K562 (cell line): Measurements from ENCODE around the gene RPL7L1. TPM values are rescaled to one million over a fixed set of nuclear protein-coding genes. Genes with fewer than 3 reads are reported as not detected.
A peak's percentile ranks its signal among the peaks of the same experiment; 100 is the strongest.

Experiments
- ARID1B ChIP-seq: fragments of 450-650 bp; IDR thresholded peaks from 2 replicates; pipeline ENCODE4 v1.6.1; 2016; ENCODE audit warnings: antibody characterized with exemption, mild to moderate bottlenecking, inconsistent platforms
- CCAR2 ChIP-seq: fragments of 200-400 bp; formaldehyde crosslinking; IDR thresholded peaks from 2 replicates; pipeline ENCODE4 v1.6.1; 2017; ENCODE audit warnings: mild to moderate bottlenecking, low read depth, low read length
- NR1H2 ChIP-seq: sonication (generic); formaldehyde crosslinking; IDR thresholded peaks from 2 replicates; pipeline ENCODE4 v1.4.0; 2020; ENCODE audit warnings: mild to moderate bottlenecking, missing genetic modification reagents
- REST ChIP-seq, 2 experiments: fragments of 450-650 bp; formaldehyde crosslinking in 1 of 2; IDR thresholded peaks; 2 replicates each; pipeline versions ENCODE4 v1.4.0 to v1.6.1; 2014 to 2020; ENCODE audit warnings: mild to moderate bottlenecking in 2 of 2, borderline replicate concordance in 1 of 2, low read depth in 1 of 2
- TEAD1 ChIP-seq, 2 experiments: fragments of 450-650 bp in 1 of 2; sonication (generic) in 1 of 2; formaldehyde crosslinking; IDR thresholded peaks; 2 replicates each; pipeline versions ENCODE4 v1.4.0 to v1.8.0; 2020 to 2022; ENCODE audit warnings: mild to moderate bottlenecking in 2 of 2, missing genetic modification reagents in 1 of 2
- U2AF2 ChIP-seq: fragments of 200-400 bp; formaldehyde crosslinking; optimal IDR thresholded peaks from 2 replicates; pipeline ENCODE3; 2017; ENCODE audit warnings: low read depth, mild to moderate bottlenecking, low read length
- ZNF395 ChIP-seq: fragments of 200-800 bp; sonication (Bioruptor generic); IDR thresholded peaks from 2 replicates; pipeline ENCODE4 v1.6.1; 2017; ENCODE audit warnings: missing genetic modification characterization, missing compliant biosample characterization
- ZNF561 ChIP-seq: fragments of 450-650 bp; formaldehyde crosslinking; conservative IDR thresholded peaks from 2 replicates; pipeline ENCODE4 v1.4.0; 2020; ENCODE audit warnings: mild to moderate bottlenecking, moderate library complexity
- polyA plus RNA-seq, 8 experiments: library from polyadenylated mRNA; depleted of rRNA in 4 of 8; stranded (reverse) in 5 of 8; unstranded in 3 of 8; fragments of >200 nt; fragmentation: Nextera tagmentation in 2 of 8; fragmentation: Illumina TruSeq in 1 of 8; extraction: Ambion mirVana in 2 of 8; extraction: Trizol in 1 of 8; gene quantifications; 2 replicates each; pipeline versions ENCODE4 v1.2.1 to v1.2.3, GENCODE V29; 2011 to 2014; ENCODE audit warnings: inconsistent platforms in 1 of 8, missing spikeins in 1 of 8
- total RNA-seq, 7 experiments: library from RNA; depleted of rRNA in 6 of 7; stranded (reverse); fragments of >200 nt in 6 of 7; fragmentation: Illumina TruSeq in 2 of 7; extraction: Trizol in 2 of 7; gene quantifications; 2 replicates each; pipeline versions ENCODE4 v1.2.1 to v1.2.3, GENCODE V29; 2011 to 2021; ENCODE audit warnings: low replicate concordance in 1 of 7
- TF ChIP-seq, protein P1 (sequence below): fragments of 450-650 bp; formaldehyde crosslinking; IDR thresholded peaks from 2 replicates; pipeline ENCODE4 v1.4.0; 2022; ENCODE audit warnings: missing genetic modification characterization
- TF ChIP-seq, protein P2 (sequence below): fragments of 450-650 bp; IDR thresholded peaks from 2 replicates; pipeline ENCODE4 v1.6.1; 2014; ENCODE audit warnings: low read depth, mild to moderate bottlenecking, moderate library complexity, borderline replicate concordance

The RPL7L1 gene
- total and polyA plus RNA-seq, 9 of the 15 experiments (the other 6 are each of a cell fraction or from before 2014, with no cell fraction given): 129 to 259 (median 164) TPM

DNA sequence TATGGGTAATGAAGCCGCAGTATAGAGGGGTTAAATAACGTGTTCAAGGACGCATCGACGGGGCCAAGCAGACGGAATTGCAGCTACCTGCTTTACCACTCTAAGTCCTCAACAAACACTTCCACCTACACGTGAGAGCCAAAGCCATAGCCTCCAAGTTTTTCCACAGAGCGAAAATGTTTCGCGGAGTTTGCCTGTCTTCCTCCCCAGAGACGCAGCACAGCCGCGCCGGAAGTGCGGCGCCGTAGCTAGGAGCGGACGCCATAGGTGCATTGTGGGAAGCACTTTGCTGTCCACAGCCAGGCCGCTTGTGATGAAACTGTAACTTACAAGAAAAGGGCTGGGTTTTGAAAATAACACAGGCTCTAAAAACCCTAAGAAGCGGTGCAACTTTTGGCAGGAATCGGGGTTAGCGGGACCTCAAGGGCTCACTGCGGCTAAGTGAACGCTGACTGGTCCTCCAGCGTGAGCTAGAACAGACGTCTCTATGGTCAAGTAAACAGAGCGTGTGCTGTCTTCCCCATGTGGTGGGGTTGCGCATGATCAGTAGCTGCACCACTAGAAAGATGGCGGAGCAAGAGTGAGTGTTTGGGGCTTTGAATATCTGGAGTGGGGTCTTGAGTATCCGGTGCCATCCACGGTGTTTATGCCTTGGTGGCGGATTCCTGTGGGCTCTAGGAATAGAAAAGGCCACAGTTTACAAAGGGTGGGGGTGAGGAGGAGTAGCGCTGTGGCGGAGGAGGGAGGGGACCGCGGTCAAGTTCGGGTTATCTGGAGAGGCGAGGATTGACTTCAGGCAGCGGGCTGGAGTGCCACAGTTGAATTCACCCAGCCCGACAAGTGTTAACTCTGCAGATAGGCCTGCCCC lies at the start of gene RPL7L1 (continued):
- TF ChIP-seq REST (IDR thresholded peaks at IDR 0.05; ENCODE audit: borderline replicate concordance) (no peak), REST (CRISPR knock-in tag; IDR thresholded peaks at IDR 0.05; ENCODE audit: low read depth) (no peak), ZNF561 (CRISPR knock-in tag) (no peak), CCAR2 (no peak), NR1H2 (CRISPR knock-in tag) (0 out of 2 replicates have a peak, but pooled peaks have one; percentile 50), ZNF395 (peak; percentile 36; the same call in 1 of the 2 replicates), TEAD1 (CRISPR knock-in tag; IDR thresholded peaks at IDR 0.05) (peak in 1 of 2 experiments; percentile 13; a peak in 3 of 4 replicates), U2AF2 (no peak), ARID1B (peak; percentile 50; the same call in 1 of the 2 replicates)
- TF ChIP-seq, protein P1, sequence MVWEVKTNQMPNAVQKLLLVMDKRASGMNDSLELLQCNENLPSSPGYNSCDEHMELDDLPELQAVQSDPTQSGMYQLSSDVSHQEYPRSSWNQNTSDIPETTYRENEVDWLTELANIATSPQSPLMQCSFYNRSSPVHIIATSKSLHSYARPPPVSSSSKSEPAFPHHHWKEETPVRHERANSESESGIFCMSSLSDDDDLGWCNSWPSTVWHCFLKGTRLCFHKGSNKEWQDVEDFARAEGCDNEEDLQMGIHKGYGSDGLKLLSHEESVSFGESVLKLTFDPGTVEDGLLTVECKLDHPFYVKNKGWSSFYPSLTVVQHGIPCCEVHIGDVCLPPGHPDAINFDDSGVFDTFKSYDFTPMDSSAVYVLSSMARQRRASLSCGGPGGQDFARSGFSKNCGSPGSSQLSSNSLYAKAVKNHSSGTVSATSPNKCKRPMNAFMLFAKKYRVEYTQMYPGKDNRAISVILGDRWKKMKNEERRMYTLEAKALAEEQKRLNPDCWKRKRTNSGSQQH (CRISPR knock-in tag): peak; percentile 87
- TF ChIP-seq, protein P2, sequence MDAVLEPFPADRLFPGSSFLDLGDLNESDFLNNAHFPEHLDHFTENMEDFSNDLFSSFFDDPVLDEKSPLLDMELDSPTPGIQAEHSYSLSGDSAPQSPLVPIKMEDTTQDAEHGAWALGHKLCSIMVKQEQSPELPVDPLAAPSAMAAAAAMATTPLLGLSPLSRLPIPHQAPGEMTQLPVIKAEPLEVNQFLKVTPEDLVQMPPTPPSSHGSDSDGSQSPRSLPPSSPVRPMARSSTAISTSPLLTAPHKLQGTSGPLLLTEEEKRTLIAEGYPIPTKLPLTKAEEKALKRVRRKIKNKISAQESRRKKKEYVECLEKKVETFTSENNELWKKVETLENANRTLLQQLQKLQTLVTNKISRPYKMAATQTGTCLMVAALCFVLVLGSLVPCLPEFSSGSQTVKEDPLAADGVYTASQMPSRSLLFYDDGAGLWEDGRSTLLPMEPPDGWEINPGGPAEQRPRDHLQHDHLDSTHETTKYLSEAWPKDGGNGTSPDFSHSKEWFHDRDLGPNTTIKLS: peak; percentile 93
